Esophagus muscularis mucosa (tissue), 4 donors: ENCODE measurements around the gene MTA3. TPM values are rescaled to one million over a fixed set of nuclear protein-coding genes. Genes with fewer than 3 reads are reported as not detected.

Experiments used
- DNase-seq: peaks from one replicate; pipeline ENCODE4 v3.0.0-alpha.2; 2017; ENCODE audit errors: extremely low spot score
- H3K27ac ChIP-seq, 4 donors: fragments of 200-600 bp; sonication (generic); replicated peaks in 1 of 4; 1 replicate in 3 of 4; 2 replicates in 1 of 4; pipeline ENCODE4 v1.5.1; 2016 to 2019; ENCODE audit warnings: mild to moderate bottlenecking in 1 of 4
- H3K27me3 ChIP-seq, 4 donors: fragments of 200-600 bp; sonication (generic); one replicate each; pipeline versions ENCODE4 v1.5.1 to v1.6.0; 2016 to 2019
- H3K36me3 ChIP-seq, 4 donors: fragments of 200-600 bp; sonication (generic); one replicate each; pipeline ENCODE4 v1.5.1; 2016 to 2019
- H3K4me1 ChIP-seq, 4 donors: fragments of 200-600 bp; sonication (generic); one replicate each; pipeline ENCODE4 v1.5.1; 2016 to 2019
- H3K4me3 ChIP-seq, 4 donors: fragments of 200-600 bp; sonication (generic); 1 replicate in 2 of 4; 2 replicates in 2 of 4; pipeline ENCODE4 v1.5.1; 2016 to 2019; ENCODE audit warnings: mild to moderate bottlenecking in 4 of 4, moderate library complexity in 1 of 4
- H3K9me3 ChIP-seq, 4 donors: fragments of 200-600 bp; sonication (generic); 1 replicate in 3 of 4; 2 replicates in 1 of 4; pipeline ENCODE4 v1.5.1; 2016 to 2019
- CTCF ChIP-seq, 3 experiments: fragments of 200-600 bp in 2 of 3; fragments of 450-650 bp in 1 of 3; sonication (generic) in 2 of 3; IDR thresholded peaks; one replicate each; pipeline ENCODE4 v1.5.1; 2017 to 2019; ENCODE audit warnings: antibody characterized with exemption in 3 of 3, mild to moderate bottlenecking in 2 of 3, moderate library complexity in 1 of 3
- EP300 ChIP-seq: sonication (generic); formaldehyde crosslinking; IDR thresholded peaks from one replicate; pipeline ENCODE4 v1.6.1; 2017; ENCODE audit warnings: antibody characterized with exemption
- POLR2A ChIP-seq: fragments of 450-650 bp; IDR thresholded peaks from one replicate; pipeline ENCODE4 v1.6.1; 2017; ENCODE audit warnings: antibody characterized with exemption, moderate library complexity, mild to moderate bottlenecking, low read depth
- POLR2AphosphoS5 ChIP-seq, 2 donors: sonication (generic); formaldehyde crosslinking; IDR thresholded peaks; one replicate each; pipeline ENCODE4 v1.6.1; 2017; ENCODE audit warnings: antibody characterized with exemption in 2 of 2
- WGBS: methylation state at CpG from one replicate; pipeline ENCODE4 v1.1.5; 2018; 5-methylcytosine and 5-hydroxymethylcytosine counted together
- intact Hi-C: fragments of 100-400 bp; cut with DNase I; formaldehyde crosslinking; loops from one replicate; pipeline ENCODE4 v1.15.1; 2023
- total RNA-seq, 4 donors: library from RNA; depleted of rRNA; stranded (reverse); fragments of >200 nt; gene quantifications; one replicate each; pipeline versions ENCODE4 v1.1.0 to v1.2.1, GENCODE V29; 2016

Gene MTA3
- total RNA-seq, 4 donors from 2014 or later = 20.5 to 27.7 (median 24.3) TPM

GRCh38 chr2:42607101-42607637 is 38.7 kb downstream of the MTA3 start:
- H3K4me3 ChIP-seq = no peak overlapping the region
- no peaks in the 10 kb centered on the region for H3K27me3 ChIP-seq
- TF ChIP-seq POLR2AphosphoS5 (IDR thresholded peaks at IDR 0.05) (no peak), POLR2A (no peak), CTCF (IDR thresholded peaks at IDR 0.05) (no peak), EP300 (no peak)
- H3K4me1 ChIP-seq = peaks cover 0 to under 1% (median 0%) of the 10 kb centered on the region in 4 donors
- DNase-seq = no peak
- 82% methylated on average over 8 of the region's 8 CpGs for WGBS
- peaks cover 3 to 25% (median 20%) of the 10 kb centered on the region in 4 donors for H3K36me3 ChIP-seq
- no peak overlapping the region for H3K27ac ChIP-seq
- H3K9me3 ChIP-seq = no peaks in the 10 kb centered on the region
- intact Hi-C loops = no loop called here

GRCh38 chr2:42613281-42614064 is 45.0 kb downstream of the MTA3 start:
- H3K27me3 ChIP-seq = no peaks in the 10 kb centered on the region
- no peak for DNase-seq
- H3K9me3 ChIP-seq = no peaks in the 10 kb centered on the region
- H3K27ac ChIP-seq = no peak overlapping the region
- peaks cover 9 to 52% (median 27%) of the 10 kb centered on the region in 4 donors for H3K36me3 ChIP-seq
- H3K4me1 ChIP-seq = peaks cover 0 to 7% (median 1%) of the 10 kb centered on the region in 4 donors
- TF ChIP-seq POLR2AphosphoS5 (IDR thresholded peaks at IDR 0.05) = no peak
- TF ChIP-seq POLR2A = no peak
- no peak for TF ChIP-seq CTCF (IDR thresholded peaks at IDR 0.05)
- TF ChIP-seq EP300 = no peak
- no peak overlapping the region for H3K4me3 ChIP-seq
- WGBS = 86% methylated on average over 6 of the region's 6 CpGs
- intact Hi-C loops = no loop called here

GRCh38 chr2:42614838-42615237 is 46.4 kb downstream of the MTA3 start:
- no peaks in the 10 kb centered on the region for H3K27me3 ChIP-seq
- DNase-seq = no peak
- H3K9me3 ChIP-seq = no peaks in the 10 kb centered on the region
- no peak overlapping the region for H3K4me3 ChIP-seq
- TF ChIP-seq POLR2A = no peak
- no peak for TF ChIP-seq CTCF (IDR thresholded peaks at IDR 0.05)
- no peak for TF ChIP-seq POLR2AphosphoS5 (IDR thresholded peaks at IDR 0.05)
- TF ChIP-seq EP300 = no peak
- intact Hi-C loops = no loop called here
- peaks cover 0 to 7% (median 1%) of the 10 kb centered on the region in 4 donors for H3K4me1 ChIP-seq
- H3K27ac ChIP-seq = no peak overlapping the region
- 92% methylated on average over 7 of the region's 7 CpGs for WGBS
- H3K36me3 ChIP-seq = peaks cover 6 to 47% (median 19%) of the 10 kb centered on the region in 4 donors

GRCh38 chr2:42618116-42618515 is 49.7 kb downstream of the MTA3 start:
- intact Hi-C loops = no loop called here
- no peaks in the 10 kb centered on the region for H3K9me3 ChIP-seq
- no peaks in the 10 kb centered on the region for H3K27me3 ChIP-seq
- no peak overlapping the region for H3K4me3 ChIP-seq
- peaks cover 0 to 3% (median 0%) of the 10 kb centered on the region in 4 donors for H3K4me1 ChIP-seq
- H3K27ac ChIP-seq = no peak overlapping the region
- peaks cover 0 to 38% (median 16%) of the 10 kb centered on the region in 4 donors for H3K36me3 ChIP-seq
- 93% methylated on average over 5 of the region's 5 CpGs for WGBS
- DNase-seq = no peak
- TF ChIP-seq EP300 = no peak
- no peak for TF ChIP-seq POLR2AphosphoS5 (IDR thresholded peaks at IDR 0.05)
- TF ChIP-seq POLR2A = no peak
- no peak for TF ChIP-seq CTCF (IDR thresholded peaks at IDR 0.05)
